Midbrain (tissue), 1 donor: Measurements from ENCODE around the gene PXT1.
"Not testable (repeated sequence)": the region's sequence is repeated elsewhere in the genome, so short reads cannot be mapped to it uniquely, and the experiment has no call there.

ENCODE experiments used
- DNase-seq: peaks from one replicate; lab custom pipeline; 2025; lab: John Stamatoyannopoulos, UW

PXT1 gene

GRCh38 chr6:36443471-36444428, 1.1 kb upstream of the PXT1 start:
- DNase-seq, result peak; percentile 62

DNA sequence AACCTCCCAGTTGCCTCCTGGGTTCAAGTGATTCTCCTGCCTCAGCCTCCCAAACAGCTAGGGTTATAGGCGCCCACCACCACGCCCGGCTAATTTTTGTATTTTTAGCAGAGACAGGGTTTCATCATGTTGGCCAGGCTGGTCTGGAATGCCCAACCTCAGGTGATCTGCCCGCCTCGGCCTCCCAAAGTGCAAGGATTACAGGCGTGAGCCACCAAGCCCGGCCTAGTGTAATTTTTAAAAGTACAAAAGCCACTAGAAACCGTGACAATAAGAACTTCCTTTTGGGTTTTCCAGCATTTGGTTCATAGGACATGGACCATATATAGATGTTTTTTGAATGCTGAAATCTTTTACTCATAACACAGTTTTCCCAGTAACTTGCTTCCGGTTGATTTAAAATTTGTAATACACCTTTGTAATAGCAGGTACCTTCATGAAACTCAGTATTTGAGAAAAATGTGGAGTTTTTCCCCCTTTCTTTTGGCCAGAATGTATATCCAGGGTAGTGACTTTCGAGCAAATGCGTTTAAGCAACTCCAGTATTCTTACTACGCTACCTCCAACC, 467 bp downstream of the PXT1 start:
- no peak for DNase-seq

- DNase-seq, result peak; percentile 82
Observed at GRCh38 chr6:36441307-36441894, 1.3 kb downstream of the PXT1 start.

GRCh38 chr6:36436466-36436865, 6.2 kb downstream of the PXT1 start:
- DNase-seq, result no peak

- no peak for DNase-seq
Observed at GRCh38 chr6:36432151-36432671, 10.4 kb downstream of the PXT1 start.

DNA sequence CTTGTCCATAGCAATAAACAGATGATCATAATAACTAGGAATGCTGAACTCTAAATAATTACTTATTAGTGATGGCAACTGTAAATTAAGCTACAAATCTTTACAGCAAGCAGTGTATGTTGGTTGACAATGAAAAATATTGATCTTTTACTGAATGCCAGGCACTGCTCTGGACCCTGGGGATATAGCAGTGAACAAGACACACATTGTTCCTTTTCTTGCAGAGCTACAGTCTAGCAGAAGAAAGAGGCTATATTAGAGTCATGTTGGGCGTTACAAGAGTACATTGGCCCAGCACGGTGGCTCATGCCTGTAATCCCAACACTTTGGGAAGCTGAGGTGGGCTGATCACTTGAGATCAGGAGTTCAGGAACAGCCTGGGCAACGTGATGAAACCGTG, 11.5 kb downstream of the PXT1 start:
- no peak for DNase-seq

GRCh38 chr6:36430351-36430750, 12.3 kb downstream of the PXT1 start:
- no peak for DNase-seq

DNA sequence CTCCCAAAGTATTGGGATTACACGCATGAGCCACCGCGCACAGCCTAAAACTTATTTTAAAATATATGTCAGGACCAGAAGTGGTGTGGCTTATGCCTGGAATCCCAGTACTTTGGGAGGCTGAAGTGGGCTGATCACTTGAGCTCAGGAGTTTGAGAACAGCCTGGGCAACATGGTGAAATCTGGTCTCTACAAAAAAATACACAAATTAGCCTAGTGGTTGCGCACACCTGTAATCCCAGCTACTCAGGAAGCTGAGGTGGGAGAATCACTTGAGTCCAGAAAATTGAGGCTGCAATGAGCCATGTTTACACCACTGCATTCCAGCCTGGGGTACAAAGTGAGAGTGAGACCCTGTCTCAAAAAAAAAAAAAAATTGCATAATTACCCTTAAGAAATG, 13.7 kb downstream of the PXT1 start:
- no peak for DNase-seq

DNA sequence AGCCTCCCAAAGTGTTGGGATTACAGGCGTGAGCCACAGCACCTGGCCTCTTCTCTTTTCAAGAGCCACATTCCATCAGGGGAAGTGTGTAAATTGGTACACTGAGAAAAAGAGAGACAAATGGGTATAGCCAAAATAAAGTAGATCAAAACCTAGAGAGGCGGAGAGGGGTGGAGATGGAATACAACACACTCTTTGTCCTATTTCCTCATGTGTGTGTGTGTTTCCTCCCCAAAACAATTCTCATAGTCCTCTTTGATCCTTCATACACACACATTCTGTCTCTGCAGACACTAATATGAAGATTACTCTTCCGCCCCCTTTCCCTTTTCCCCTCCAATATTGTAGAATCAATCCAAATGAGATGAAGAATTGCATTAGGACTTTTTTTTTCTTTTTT, 16.0 kb downstream of the PXT1 start:
- DNase-seq, result no peak

DNA sequence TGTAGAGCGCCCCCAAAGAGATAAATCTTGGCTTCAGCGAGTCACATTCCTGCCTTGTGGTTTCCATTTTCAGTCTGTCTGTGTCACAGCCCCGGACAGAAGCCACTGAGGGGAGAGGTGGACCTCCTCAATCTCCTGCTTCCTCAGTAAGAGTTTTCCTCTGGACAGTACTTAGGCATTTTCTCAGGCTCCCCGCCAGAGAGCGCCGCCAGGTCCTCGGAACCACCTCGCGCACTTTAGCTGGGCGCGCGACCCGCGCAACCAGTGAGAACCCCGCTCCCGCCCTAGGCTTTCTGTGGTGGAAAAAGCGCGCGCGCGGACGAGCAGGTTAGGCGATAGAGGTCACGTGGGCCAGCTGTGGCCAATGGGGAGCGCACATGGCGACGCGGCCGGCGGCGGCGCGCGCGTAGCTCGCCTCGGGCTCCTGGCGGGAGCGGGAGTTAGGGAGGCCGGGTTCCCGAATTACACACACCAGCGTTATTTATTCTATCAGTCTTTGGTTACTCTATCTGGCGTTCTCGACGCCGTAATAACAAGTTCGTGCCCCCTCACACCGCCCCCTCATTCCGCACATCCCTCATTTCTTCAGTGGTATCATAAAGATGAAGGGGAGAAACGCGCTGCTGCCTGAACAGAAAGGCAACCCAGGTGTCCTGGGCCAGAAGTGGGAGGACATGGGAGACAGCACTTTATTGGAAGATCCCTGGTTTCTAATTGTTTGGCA, 19.4 kb downstream of the PXT1 start:
- DNase-seq, result peak; percentile 96

- DNase-seq, result peak; percentile 27
Observed at GRCh38 chr6:36422714-36423100, 19.9 kb downstream of the PXT1 start.

- DNase-seq, result no peak
Observed at GRCh38 chr6:36419310-36419709, 23.3 kb downstream of the PXT1 start.

DNA sequence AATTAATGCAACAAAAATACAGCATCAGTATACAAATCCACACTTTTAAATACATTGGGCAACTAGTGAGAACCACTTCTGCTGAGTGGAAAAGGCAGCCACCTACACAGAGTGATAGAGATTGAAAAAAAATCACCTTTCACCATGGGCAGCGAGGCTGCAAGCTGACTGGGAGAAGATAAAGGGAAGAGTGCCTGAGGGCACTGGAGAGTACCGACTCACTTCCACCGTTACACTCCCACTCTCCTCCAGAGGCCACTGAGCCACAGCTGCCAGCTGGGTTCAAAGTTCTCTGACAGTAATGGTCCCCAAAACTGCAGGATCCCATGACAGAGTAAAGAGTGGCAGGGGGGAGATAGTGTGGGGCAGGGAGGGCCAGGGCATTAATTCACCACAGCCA, 24.1 kb downstream of the PXT1 start:
- DNase-seq, result no peak

DNA sequence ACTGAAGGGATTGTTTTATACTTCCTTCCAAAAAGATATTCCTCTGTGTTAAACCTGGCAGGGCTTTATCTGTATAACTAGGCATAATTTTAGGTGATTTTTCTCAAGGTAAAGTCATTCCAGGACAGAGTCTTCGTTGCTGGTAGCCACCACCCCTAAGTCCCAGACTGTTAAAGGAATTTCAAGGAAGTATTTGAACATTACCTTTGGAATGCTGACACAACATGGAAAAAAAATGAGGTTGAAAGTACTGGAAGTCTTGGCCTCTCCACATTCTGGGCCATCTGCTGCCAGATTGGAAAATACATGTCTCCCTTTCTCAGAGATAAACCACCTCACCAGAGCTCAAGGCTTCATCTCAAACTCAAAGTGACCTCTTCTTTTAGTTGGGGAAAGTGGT, 28.2 kb downstream of the PXT1 start:
- no peak for DNase-seq

DNA sequence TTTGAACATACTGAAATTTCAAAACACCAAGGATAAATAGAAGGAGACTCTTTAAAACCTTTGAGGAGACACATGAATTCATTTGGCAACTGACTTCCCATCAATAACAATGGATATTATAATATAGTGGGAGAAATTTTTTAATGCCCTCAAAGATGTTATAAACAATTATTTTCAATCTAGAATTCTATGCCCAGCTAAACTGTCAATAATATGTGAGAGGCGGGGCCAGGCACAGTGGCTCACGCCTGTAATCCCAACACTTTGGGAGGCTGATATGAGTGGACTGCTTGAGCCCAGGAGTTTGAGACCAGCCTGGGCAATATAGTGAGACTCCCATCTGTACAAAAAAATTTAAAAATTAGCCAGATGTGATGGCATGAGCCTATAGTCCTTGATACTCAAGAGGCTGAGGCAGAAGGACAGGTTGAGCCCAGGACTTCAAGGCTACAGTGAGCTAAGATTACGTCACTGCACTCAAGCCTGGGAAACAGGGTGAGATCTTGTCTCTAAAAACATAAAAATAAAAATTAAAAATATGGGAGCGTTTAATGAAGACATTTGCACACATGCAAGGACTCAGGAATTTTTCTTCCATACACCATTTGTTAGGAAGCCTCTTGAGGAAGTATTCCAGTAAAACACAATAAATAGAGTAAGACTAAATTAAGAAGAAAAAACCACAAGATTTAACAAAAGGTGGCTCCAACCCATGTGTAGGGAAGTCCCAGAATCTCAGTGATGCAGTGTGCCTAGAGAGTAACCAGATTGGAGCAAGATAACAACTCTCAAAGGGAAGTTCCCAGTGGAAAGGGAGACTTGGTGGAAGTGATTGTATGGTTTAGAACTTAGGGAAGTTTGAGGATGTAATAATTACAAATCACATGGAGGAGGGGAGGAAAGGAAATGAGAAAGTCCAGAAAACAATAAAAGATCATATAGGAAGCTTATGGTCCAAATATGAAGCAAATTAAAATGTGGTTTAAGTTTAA, 28.9 kb downstream of the PXT1 start:
- no peak for DNase-seq

DNA sequence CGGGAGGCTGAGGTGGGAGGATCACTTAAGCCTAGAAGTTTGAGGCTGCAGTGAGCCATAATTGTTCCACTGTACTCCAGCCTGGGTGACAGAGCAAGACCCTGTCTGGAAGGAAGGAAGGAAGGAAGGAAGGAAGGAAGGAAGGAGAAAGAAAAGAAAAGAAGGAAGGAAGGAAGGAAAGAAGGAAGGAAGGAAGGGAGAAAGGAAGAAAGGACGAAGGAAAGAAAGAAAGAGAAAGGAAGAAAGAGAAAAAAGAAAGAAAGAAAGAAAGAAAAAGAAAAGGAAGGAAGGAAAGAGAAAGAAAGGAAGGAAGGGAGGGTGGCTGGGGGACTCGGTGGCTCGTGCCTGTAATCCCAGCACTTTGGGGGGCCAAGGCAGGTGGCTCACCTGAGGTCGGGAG, 32.9 kb downstream of the PXT1 start:
- DNase-seq, result not testable (repeated sequence)

- DNase-seq, result no peak
Observed at GRCh38 chr6:36404164-36404563, 38.5 kb downstream of the PXT1 start.

DNA sequence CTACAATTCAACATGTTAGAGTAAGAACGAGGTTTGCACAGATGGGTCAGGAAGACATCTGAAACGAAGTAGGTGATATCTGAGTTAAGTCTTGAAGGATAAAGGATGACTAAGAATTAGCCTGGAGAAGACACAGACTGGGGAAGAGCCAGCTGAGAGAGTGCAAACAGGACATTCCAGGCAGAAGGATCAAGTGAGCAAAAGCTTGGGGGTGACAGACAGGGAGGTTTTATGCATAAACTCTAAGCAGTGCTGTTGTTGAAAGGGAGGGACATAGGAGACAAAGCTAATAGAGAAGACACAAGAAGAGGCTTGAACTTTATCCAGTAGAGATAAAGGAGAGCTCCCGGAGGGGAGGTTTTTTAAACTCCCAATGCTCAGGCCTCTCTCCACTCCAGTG, 40.2 kb downstream of the PXT1 start:
- DNase-seq, result no peak

DNA sequence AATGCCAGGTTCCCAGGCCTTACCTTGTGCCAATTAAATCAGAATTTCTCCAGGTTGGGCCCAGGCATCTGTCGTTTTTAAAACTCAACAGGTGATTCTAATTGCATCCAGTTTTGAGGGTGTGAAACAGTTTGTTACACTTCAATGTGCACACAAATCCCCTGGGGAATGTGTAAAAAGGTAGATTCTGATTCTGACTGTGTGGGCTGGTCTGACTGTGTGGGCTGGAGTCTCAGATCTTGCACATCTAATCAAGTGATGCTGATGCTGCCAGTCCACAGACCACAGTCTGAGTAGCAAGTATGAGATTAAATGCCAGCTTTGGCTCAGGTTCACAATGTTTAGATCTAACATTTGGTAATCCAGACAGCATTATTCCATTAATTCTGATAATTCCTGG, 42.7 kb downstream of the PXT1 start:
- no peak for DNase-seq

DNA sequence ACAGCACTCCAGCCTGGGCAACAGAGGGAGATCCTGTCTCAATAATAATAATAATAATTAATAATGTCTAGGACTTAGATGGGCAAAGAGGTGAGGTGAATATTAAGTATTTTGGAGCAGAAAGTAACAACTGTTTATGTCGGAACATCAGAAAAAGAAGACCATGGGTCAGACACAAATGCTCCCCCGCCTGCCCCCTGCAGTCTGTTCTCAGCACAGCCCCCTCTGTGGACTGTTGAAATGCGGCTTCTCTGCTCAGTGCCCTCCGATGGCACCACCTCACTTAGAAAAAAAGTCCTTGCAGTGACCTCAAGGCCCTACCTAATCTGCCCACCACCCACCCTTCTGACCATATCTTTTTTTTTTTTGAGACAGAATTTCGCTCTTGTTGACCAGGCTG, 50.0 kb downstream of the PXT1 start:
- no peak for DNase-seq

DNA sequence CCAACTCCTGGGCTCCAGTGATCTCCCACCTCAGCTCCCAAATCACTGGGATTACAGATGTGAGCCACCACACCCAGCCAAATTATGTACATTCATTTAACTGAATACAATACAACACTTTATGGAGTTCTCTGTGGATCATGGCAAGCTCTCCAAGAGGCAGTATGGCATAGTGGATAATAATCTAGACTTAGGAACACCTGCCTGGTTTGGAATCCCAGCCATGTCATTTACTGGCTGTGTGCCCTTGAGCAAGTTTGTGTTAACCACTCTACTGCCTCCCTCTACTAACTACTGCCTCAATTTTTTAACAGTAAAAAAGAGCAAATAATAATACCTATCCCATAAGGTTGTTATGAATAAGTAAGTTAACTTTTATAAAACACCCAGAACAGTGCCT, 53.3 kb downstream of the PXT1 start:
- no peak for DNase-seq
